IMR-90 (cell line): Measurements from ENCODE around the gene BARD1. TPM values are rescaled to one million over a fixed set of nuclear protein-coding genes. Genes with fewer than 3 reads are reported as not detected.

Source experiments
- ATAC-seq: fragments of 200-7000 bp; cut with Tn5 transposase; 2 replicates; pipeline ENCODE4 v1.9.1; 2020; ENCODE audit warnings: low read depth, mild to moderate bottlenecking, moderate library complexity
- BruUV-seq: library from RNA; stranded (reverse); fragments of 400-500 nt; replicated peaks from 2 replicates; lab custom pipeline; 2021; lab: Mats Ljungman, UMichigan
- CTCF ChIA-PET: fragments of 300-600 bp; formaldehyde crosslinking; extraction: SDS; loops from one replicate; lab custom pipeline; 2021; ENCODE audit warnings: antibody characterized with exemption; lab: Yijun Ruan, JAX
- POLR2A ChIA-PET: fragments of 300-600 bp; sonication (Branson Sonifier 250); formaldehyde crosslinking; loops from one replicate; lab custom pipeline; 2022; ENCODE audit warnings: antibody characterized with exemption; ENCODE audit not compliant: unreplicated experiment; lab: Charles Lee
- DNase-seq: peaks from one replicate; pipeline ENCODE4 v3.0.0; 2013
- H2AFZ ChIP-seq: replicated peaks from 2 replicates; pipeline ENCODE3; 2013; ENCODE audit warnings: low read length, mild to moderate bottlenecking; ENCODE audit not compliant: poor library complexity
- H2AK5ac ChIP-seq: 2 replicates; pipeline ENCODE4 v1.6.1; 2013; ENCODE audit warnings: low read depth, low read length, inconsistent platforms
- H2AK9ac ChIP-seq: replicated peaks from 2 replicates; pipeline ENCODE3; 2013; ENCODE audit warnings: mild to moderate bottlenecking, low read depth, low read length, moderate library complexity; ENCODE audit not compliant: poor library complexity
- H2BK120ac ChIP-seq: 2 replicates; pipeline ENCODE4 v1.6.1; 2013; ENCODE audit warnings: low read depth, low read length, inconsistent platforms
- H2BK15ac ChIP-seq: 3 replicates; pipeline ENCODE4 v1.6.1; 2013; ENCODE audit warnings: low read depth, low read length, inconsistent platforms
- H2BK20ac ChIP-seq: 2 replicates; pipeline ENCODE4 v1.6.1; 2013; ENCODE audit warnings: low read depth, mild to moderate bottlenecking, inconsistent platforms, low read length, moderate library complexity
- H2BK5ac ChIP-seq: 2 replicates; pipeline ENCODE4 v1.6.1; 2013; ENCODE audit warnings: mild to moderate bottlenecking, low read depth, low read length, inconsistent platforms; ENCODE audit not compliant: poor library complexity, severe bottlenecking
- H3K14ac ChIP-seq: replicated peaks from 2 replicates; pipeline ENCODE4 v1.6.1; 2013; ENCODE audit warnings: low read depth, low read length, inconsistent platforms
- H3K18ac ChIP-seq: 2 replicates; pipeline ENCODE4 v1.6.1; 2013; ENCODE audit warnings: low read depth, low read length, control low read depth
- H3K23ac ChIP-seq: 2 replicates; pipeline ENCODE4 v1.6.1; 2013; ENCODE audit warnings: low read depth, low read length, inconsistent platforms
- H3K27ac ChIP-seq: 2 replicates; pipeline ENCODE4 v1.5.1; 2013; ENCODE audit warnings: mild to moderate bottlenecking, control low read depth, low read length; ENCODE audit not compliant: insufficient read depth
- H3K27me3 ChIP-seq: 2 replicates; pipeline ENCODE4 v1.6.1; 2013; ENCODE audit warnings: low read length; ENCODE audit not compliant: control insufficient read depth, insufficient read depth
- H3K36me3 ChIP-seq: 2 replicates; pipeline ENCODE4 v1.6.1; 2013; ENCODE audit warnings: low read length, mixed read lengths; ENCODE audit not compliant: control insufficient read depth, insufficient read depth
- H3K4ac ChIP-seq: 2 replicates; pipeline ENCODE4 v1.6.1; 2013; ENCODE audit warnings: low read depth, low read length, inconsistent platforms
- H3K4me1 ChIP-seq: 2 replicates; pipeline ENCODE4 v1.6.1; 2013; ENCODE audit warnings: low read length, mixed read lengths; ENCODE audit not compliant: control insufficient read depth, insufficient read depth
- H3K4me2 ChIP-seq: 2 replicates; pipeline ENCODE4 v1.6.1; 2013; ENCODE audit warnings: low read depth, mild to moderate bottlenecking, control low read depth, low read length, moderate library complexity
- H3K4me3 ChIP-seq: 2 replicates; pipeline ENCODE4 v1.5.1; 2013; ENCODE audit warnings: low read depth, mild to moderate bottlenecking, control low read depth, low read length, moderate library complexity; ENCODE audit not compliant: insufficient read depth
- H3K56ac ChIP-seq: 2 replicates; pipeline ENCODE4 v1.6.1; 2013; ENCODE audit warnings: low read length, inconsistent platforms; ENCODE audit not compliant: insufficient read depth; ENCODE audit errors: extremely low read depth
- H3K79me1 ChIP-seq, 2 experiments: 2 replicates each; pipeline ENCODE4 v1.6.1; 2013; ENCODE audit warnings: low read length in 2 of 2, inconsistent platforms in 1 of 2, low read depth in 1 of 2
- H3K9ac ChIP-seq: 2 replicates; pipeline ENCODE4 v1.6.1; 2013; ENCODE audit warnings: low read depth, low read length, control low read depth
- H3K9me1 ChIP-seq: 2 replicates; pipeline ENCODE4 v1.6.1; 2013; ENCODE audit warnings: low read length, inconsistent platforms; ENCODE audit not compliant: insufficient read depth
- H3K9me3 ChIP-seq: 2 replicates; pipeline ENCODE4 v1.6.1; 2013; ENCODE audit warnings: low read length; ENCODE audit not compliant: control insufficient read depth, insufficient read depth
- H4K20me1 ChIP-seq: 2 replicates; pipeline ENCODE4 v1.6.1; 2013; ENCODE audit warnings: low read length, inconsistent platforms; ENCODE audit not compliant: insufficient read depth
- H4K5ac ChIP-seq: 2 replicates; pipeline ENCODE4 v1.6.1; 2013; ENCODE audit warnings: mild to moderate bottlenecking, low read depth, low read length, control low read depth
- H4K8ac ChIP-seq, 2 experiments: 2 replicates each; pipeline ENCODE4 v1.6.1; 2013; ENCODE audit warnings: low read depth in 2 of 2, low read length in 2 of 2, control low read depth in 1 of 2, inconsistent platforms in 1 of 2
- H4K91ac ChIP-seq: 2 replicates; pipeline ENCODE4 v1.6.1; 2013; ENCODE audit warnings: low read depth, low read length, inconsistent platforms; ENCODE audit not compliant: insufficient read depth
- CHD1 ChIP-seq: IDR thresholded peaks from 2 replicates; pipeline ENCODE4 v1.6.1; 2012; ENCODE audit warnings: low read depth, low read length, improper control_type of control experiment
- MAZ ChIP-seq: IDR thresholded peaks from 2 replicates; pipeline ENCODE4 v1.6.1; 2012; ENCODE audit warnings: low read depth, mild to moderate bottlenecking, low read length, improper control_type of control experiment, moderate library complexity, borderline replicate concordance
- WGBS, 2 experiments: methylation state at CpG; one replicate each; pipeline versions ENCODE4 v1.1.5 to v1.1.7; 2013; ENCODE audit warnings: missing lambda C conversion rate in 2 of 2; ENCODE audit not compliant: insufficient read length in 1 of 2; ENCODE audit errors: extremely low coverage in 2 of 2; 5-methylcytosine and 5-hydroxymethylcytosine counted together
- dilution Hi-C: fragments of 300-500 bp; cut with HindIII; formaldehyde crosslinking; loops from one replicate; pipeline ENCODE4 v1.14.3; 2018; ENCODE audit warnings: low sequenced_read_pairs; ENCODE audit not compliant: unreplicated experiment
- in situ Hi-C: fragments of 300-500 bp; cut with MboI; formaldehyde crosslinking; loops from 3 replicates; pipeline ENCODE4 v1.14.3; 2019; ENCODE audit warnings: low sequenced_read_pairs, inconsistent platforms, mixed read lengths
- intact Hi-C: fragments of 100-400 bp; cut with micrococcal nuclease; formaldehyde crosslinking; loops from 2 replicates; pipeline ENCODE4 v1.10.0; 2022
- polyA plus RNA-seq, 3 experiments: library from polyadenylated mRNA; depleted of rRNA; stranded (reverse); fragments of >200 nt; gene quantifications; 2 replicates each; pipeline ENCODE4 v1.2.3, GENCODE V29; 2012; ENCODE audit warnings: low replicate concordance in 1 of 3
- total RNA-seq: library from RNA; depleted of rRNA; stranded (reverse); fragments of >200 nt; gene quantifications from 2 replicates; pipeline ENCODE4 v1.2.3, GENCODE V29; 2012

The BARD1 gene
- total and polyA plus RNA-seq, 2 of the 4 experiments (the other 2 are of a cell fraction): 3.1 to 34.6 TPM

GRCh38 chr2:214809751-214810564, 475 bp upstream of the BARD1 start:
- Histone ChIP-seq H2BK20ac (peak overlapping the region; percentile 38; the same call in 1 of the 2 replicates), H3K27me3 (no peaks in the 10 kb centered on the region), H2AK5ac (no peak overlapping the region), H2AFZ (peak overlapping the region; percentile 92), H3K4me1 (peaks cover 2% of the 10 kb centered on the region; the same call in 1 of the 2 replicates), H4K8ac (peak overlapping the region; percentile 50 to 94; a peak in 3 of 4 replicates), H2BK15ac (peak overlapping the region; percentile 86; the same call in 2 of the 3 replicates), H3K4me2 (peak overlapping the region; percentile 82), H2AK9ac (no peak overlapping the region), H3K9me1 (no peaks in the 10 kb centered on the region), H4K5ac (peak overlapping the region; percentile 54; the same call in 1 of the 2 replicates), H3K27ac (peak overlapping the region; percentile 27), H3K18ac (peak overlapping the region; percentile 59), H3K4me3 (peak overlapping the region; percentile 99), H3K56ac (peak overlapping the region; percentile 46; the same call in 1 of the 2 replicates), H3K4ac (peak overlapping the region; percentile 52; the same call in 1 of the 2 replicates), H2BK5ac (peak overlapping the region; percentile 39), H3K36me3 (no peaks in the 10 kb centered on the region), H4K91ac (peak overlapping the region; percentile 58), H4K20me1 (no peaks in the 10 kb centered on the region), H3K9ac (peak overlapping the region; percentile 54), H3K23ac (peak overlapping the region; percentile 74), H2BK120ac (peak overlapping the region; percentile 39; the same call in 1 of the 2 replicates), H3K14ac (peak overlapping the region; percentile 53), H3K9me3 (no peaks in the 10 kb centered on the region), H3K79me1 (peaks cover 9 to 11% of the 10 kb centered on the region in 2 experiments)
- dilution Hi-C loops: no loop called here
- in situ Hi-C loops: loop anchor here (25.0 kb wide), 3 partner anchors 998 to 1548 kb away; no protein-coding TSS in a partner anchor
- intact Hi-C loops: loop anchor here (1.0 to 10.0 kb wide), 9 partner anchors 68 to 1558 kb away; partner anchors contain the start of gene VWC2L
- BruUV-seq: no TSS peak
- CTCF ChIA-PET: interaction anchor here (0.6 kb wide), 1 partner anchor 1543 kb away, joined by 3 read pairs; no protein-coding TSS in a partner anchor
- WGBS, 2 experiments: 6% methylated on average over 15 of the region's 63 CpGs; no CpG with 5 or more reads in 1 of the 2 experiments
- POLR2A ChIA-PET: interaction anchor here (0.6 to 0.7 kb wide), 2 partner anchors 22 to 1601 kb away, joined by 8 to 11 read pairs; no protein-coding TSS in a partner anchor
- TF ChIP-seq MAZ: peak; percentile 61; the same call in 1 of the 2 replicates
- TF ChIP-seq CHD1: no peak
- ATAC-seq (peak; percentile 96), DNase-seq (peak; percentile 97)
